ENCODE data around the gene TLCD2.

DNA sequence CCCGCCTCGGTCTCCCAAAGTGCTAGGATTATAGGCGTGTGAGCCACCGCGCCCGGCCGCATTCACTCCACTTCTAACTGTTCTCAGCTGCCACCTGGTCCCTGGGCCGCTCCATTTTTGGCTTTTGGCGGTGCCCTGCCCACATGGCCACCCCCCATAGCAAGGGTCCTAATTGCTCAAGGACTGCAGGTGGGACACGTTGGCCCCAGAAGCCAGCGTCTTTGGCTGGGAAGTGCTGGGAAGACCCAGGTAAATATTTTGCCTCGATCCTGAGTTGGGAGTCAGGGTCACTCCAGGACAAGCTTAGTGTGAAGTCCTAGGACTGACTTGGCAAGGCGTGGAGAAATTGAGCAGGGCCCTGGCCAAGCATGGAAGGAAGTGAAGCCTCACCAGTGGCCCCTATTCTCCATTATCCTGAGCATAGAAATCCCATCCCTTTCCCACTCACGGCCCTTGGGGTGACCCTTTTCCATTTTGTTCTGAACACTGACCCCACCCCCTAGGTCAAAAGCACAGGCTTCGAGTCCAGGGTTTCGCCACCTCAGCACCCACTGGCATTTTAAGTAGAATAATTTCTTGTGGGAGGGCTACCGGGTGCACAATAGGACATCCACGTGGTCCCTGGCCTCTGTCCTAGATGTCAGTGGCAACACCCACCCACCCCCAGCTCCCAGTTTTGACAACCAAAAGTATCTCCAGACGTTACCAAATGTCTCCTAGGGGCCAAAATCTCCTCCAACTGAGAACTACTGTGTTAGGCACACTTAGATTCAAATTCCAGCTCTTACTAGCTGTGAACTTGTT is 8.4 kb upstream of the TLCD2 start:
- TF ChIP-seq GATA2 (IDR thresholded peaks at IDR 0.05; ENCODE audit: low read depth, low read length) (no peak), GATA3 (IDR thresholded peaks at IDR 0.05; ENCODE audit: low read depth, low read length) (no peak)
